Testis (tissue), 3 donors: Measurements from ENCODE around the gene INPPL1. TPM values are rescaled to one million over a fixed set of nuclear protein-coding genes. Genes with fewer than 3 reads are reported as not detected.

Source experiments
- DNase-seq: peaks from one replicate; pipeline ENCODE4 v3.0.0-alpha.2; 2019
- H3K27ac ChIP-seq, 2 donors: fragments of 200-600 bp; sonication (generic); one replicate each; pipeline ENCODE4 v1.5.1; 2019
- H3K27me3 ChIP-seq: fragments of 200-600 bp; sonication (generic); one replicate; pipeline ENCODE4 v1.5.1; 2019
- H3K36me3 ChIP-seq: fragments of 200-600 bp; sonication (generic); one replicate; pipeline ENCODE4 v1.5.1; 2017; ENCODE audit warnings: low read depth; ENCODE audit errors: missing control alignments
- H3K4me1 ChIP-seq: fragments of 200-600 bp; sonication (generic); one replicate; pipeline ENCODE4 v1.5.1; 2019
- H3K4me3 ChIP-seq, 2 donors: fragments of 200-600 bp; sonication (generic); one replicate each; pipeline ENCODE4 v1.5.1; 2017 to 2019
- H3K9me3 ChIP-seq: fragments of 200-600 bp; sonication (generic); one replicate; pipeline ENCODE4 v1.5.1; 2017
- POLR2A ChIP-seq: fragments of 450-650 bp; IDR thresholded peaks from one replicate; pipeline ENCODE4 v1.6.1; 2017; ENCODE audit warnings: antibody characterized with exemption, mild to moderate bottlenecking, moderate library complexity
- WGBS, 2 donors: methylation state at CpG; one replicate each; pipeline ENCODE4 v1.1.5; 2018; 5-methylcytosine and 5-hydroxymethylcytosine counted together
- intact Hi-C: fragments of 100-400 bp; cut with DNase I; formaldehyde crosslinking; loops from one replicate; pipeline ENCODE4 v1.15.1; 2023; ENCODE audit warnings: low total_unique reads
- polyA plus RNA-seq: library from polyadenylated mRNA; stranded (reverse); fragments of 350-450 nt; fragmentation: Illumina TruSeq; extraction: RNeasy Lipid Tissue Mini Kit (QIAGEN cat#74804); gene quantifications from one replicate; pipeline ENCODE4 v1.2.3, GENCODE V29; 2014; ENCODE audit warnings: low read depth, low replicate concordance; ENCODE audit not compliant: insufficient read depth
- total RNA-seq, 2 donors: library from RNA; depleted of rRNA; stranded (reverse); fragments of >200 nt; gene quantifications; one replicate each; pipeline ENCODE4 v1.2.3, GENCODE V29; 2016
- TF ChIP-seq, protein P1 (sequence below), 3 experiments: fragments of 450-650 bp in 2 of 3; fragments of 200-600 bp in 1 of 3; sonication (generic) in 1 of 3; IDR thresholded peaks; one replicate each; pipeline ENCODE4 v1.5.1; 2016 to 2019; ENCODE audit warnings: antibody characterized with exemption in 3 of 3, mild to moderate bottlenecking in 2 of 3, moderate library complexity in 1 of 3

Gene INPPL1
- total and polyA plus RNA-seq, 3 donors from 2014 or later: 48.1 to 132 (median 120) TPM

DNA sequence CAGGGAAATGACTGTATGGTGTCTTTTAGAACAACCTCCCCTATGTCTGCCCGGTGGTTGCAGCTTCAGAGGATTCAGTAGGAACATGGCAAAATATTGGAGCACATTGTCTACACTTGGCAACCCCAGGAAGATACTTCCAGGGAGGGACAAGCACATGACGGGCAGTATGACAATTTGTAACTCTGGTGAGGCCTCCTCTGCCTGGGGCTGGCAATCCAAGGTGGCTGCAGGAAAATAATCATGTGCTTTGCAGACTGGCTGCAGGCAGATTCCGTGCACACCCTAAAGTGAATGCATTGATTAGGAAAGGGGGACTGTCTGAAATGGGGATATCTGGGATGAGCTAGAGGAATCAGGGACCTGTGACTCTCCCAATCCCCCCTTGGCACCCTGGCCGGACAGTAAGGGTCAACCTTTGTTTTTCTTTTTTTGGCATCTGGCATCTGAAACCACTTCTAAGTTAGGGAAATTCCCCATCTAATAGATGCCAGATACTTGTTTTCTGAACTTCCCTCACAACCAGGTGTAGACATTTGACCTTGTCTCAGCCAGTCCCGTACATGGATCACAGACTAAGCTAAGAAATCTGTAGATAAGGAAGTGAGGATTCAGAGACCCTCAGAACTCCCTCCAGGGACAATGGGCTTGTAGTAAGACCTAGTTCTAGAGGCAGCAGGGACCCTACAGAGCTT lies 29.9 kb downstream of the INPPL1 start:
- Histone ChIP-seq H3K9me3 (no peaks in the 10 kb centered on the region), H3K4me1 (no peaks in the 10 kb centered on the region), H3K4me3 (no peak overlapping the region), H3K27ac (no peak overlapping the region), H3K27me3 (no peaks in the 10 kb centered on the region), H3K36me3 (no peaks in the 10 kb centered on the region)
- intact Hi-C loops: no loop called here
- no peak for DNase-seq
- TF ChIP-seq, protein P1, sequence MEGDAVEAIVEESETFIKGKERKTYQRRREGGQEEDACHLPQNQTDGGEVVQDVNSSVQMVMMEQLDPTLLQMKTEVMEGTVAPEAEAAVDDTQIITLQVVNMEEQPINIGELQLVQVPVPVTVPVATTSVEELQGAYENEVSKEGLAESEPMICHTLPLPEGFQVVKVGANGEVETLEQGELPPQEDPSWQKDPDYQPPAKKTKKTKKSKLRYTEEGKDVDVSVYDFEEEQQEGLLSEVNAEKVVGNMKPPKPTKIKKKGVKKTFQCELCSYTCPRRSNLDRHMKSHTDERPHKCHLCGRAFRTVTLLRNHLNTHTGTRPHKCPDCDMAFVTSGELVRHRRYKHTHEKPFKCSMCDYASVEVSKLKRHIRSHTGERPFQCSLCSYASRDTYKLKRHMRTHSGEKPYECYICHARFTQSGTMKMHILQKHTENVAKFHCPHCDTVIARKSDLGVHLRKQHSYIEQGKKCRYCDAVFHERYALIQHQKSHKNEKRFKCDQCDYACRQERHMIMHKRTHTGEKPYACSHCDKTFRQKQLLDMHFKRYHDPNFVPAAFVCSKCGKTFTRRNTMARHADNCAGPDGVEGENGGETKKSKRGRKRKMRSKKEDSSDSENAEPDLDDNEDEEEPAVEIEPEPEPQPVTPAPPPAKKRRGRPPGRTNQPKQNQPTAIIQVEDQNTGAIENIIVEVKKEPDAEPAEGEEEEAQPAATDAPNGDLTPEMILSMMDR (IDR thresholded peaks at IDR 0.05): no peak
- TF ChIP-seq POLR2A: no peak
- WGBS, 2 donors: 84 to 86% methylated on average over 5 of the region's 5 CpGs

DNA sequence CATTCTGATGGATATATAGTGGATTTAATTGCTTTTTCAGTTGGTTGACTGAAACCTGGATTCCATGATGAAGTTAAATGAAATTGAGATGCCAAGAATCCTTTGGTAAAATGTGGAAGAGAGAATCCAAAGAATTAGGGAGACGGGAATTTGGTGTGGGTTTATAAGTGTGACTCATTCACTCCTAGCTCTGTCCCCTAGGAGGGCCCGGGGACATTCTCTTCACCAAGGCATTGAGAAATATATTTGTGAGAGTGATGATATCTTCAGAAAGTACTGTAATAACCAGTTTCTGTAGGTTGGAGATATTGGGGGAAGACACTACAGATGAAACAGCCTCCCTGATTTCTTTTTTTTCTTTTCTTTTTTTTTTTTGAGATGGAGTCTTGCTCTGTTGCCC lies 33.0 kb downstream of the INPPL1 start:
- Histone ChIP-seq H3K4me3 (no peak overlapping the region), H3K27me3 (no peaks in the 10 kb centered on the region), H3K9me3 (no peaks in the 10 kb centered on the region), H3K4me1 (no peaks in the 10 kb centered on the region), H3K27ac (no peak overlapping the region), H3K36me3 (no peaks in the 10 kb centered on the region)
- DNase-seq: no peak
- intact Hi-C loops: no loop called here
- TF ChIP-seq, protein P1 (IDR thresholded peaks at IDR 0.05): no peak
- TF ChIP-seq POLR2A: no peak
- 93 to 99% methylated on average over 2 of the region's 2 CpGs for WGBS, 2 donors

DNA sequence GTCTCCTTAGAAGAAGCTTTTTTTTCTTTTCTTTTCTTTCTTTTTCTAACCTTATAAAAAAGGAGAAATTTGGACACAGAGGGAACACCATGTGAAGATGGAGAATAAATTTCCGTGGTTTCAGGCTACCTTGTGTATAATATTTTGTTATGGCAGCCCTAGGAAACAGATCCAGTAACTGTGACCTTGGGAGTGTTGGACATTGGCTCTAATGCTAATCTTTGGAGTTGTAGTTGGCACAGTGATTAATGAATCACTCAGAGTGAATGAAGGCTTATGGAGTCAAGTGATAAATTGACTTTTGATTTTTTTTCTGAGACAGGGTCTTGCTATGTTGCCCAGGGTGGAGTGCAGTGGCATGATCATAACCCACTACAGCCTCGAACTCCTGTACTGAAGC lies 34.9 kb downstream of the INPPL1 start:
- 82 to 83% methylated on average over 2 of the region's 2 CpGs for WGBS, 2 donors
- Histone ChIP-seq H3K4me1 (no peaks in the 10 kb centered on the region), H3K36me3 (no peaks in the 10 kb centered on the region), H3K4me3 (no peak overlapping the region), H3K9me3 (no peaks in the 10 kb centered on the region), H3K27me3 (no peaks in the 10 kb centered on the region), H3K27ac (no peak overlapping the region)
- no peak for DNase-seq
- no peak for TF ChIP-seq POLR2A
- TF ChIP-seq, protein P1 (IDR thresholded peaks at IDR 0.05): no peak
- intact Hi-C loops: no loop called here

DNA sequence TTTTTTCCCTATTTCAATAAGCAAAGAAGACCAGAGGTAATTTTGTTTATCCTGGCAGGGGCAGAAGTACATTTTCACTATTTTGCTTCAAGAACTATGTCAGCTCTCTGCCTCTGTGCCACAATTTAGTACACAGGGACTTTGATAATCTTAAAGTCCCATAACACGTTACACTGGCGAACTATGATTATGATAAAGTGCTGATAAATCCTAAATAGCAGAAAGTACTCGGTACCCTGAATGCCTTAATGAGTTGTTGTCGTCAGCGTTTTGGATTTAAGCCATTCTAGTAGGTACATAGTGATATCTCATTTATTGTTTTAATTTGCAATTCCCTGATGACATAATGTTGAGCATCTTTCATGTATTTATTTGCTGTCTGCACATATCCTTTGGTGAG lies 36.0 kb downstream of the INPPL1 start:
- WGBS, 2 donors: 48 to 55% methylated on average over 5 of the region's 5 CpGs
- H3K4me3 ChIP-seq: no peak overlapping the region
- H3K4me1 ChIP-seq: no peaks in the 10 kb centered on the region
- H3K36me3 ChIP-seq: no peaks in the 10 kb centered on the region
- no peaks in the 10 kb centered on the region for H3K27me3 ChIP-seq
- no peaks in the 10 kb centered on the region for H3K9me3 ChIP-seq
- DNase-seq: no peak
- H3K27ac ChIP-seq: no peak overlapping the region
- intact Hi-C loops: no loop called here
- TF ChIP-seq POLR2A: no peak
- TF ChIP-seq, protein P1 (IDR thresholded peaks at IDR 0.05): no peak

DNA sequence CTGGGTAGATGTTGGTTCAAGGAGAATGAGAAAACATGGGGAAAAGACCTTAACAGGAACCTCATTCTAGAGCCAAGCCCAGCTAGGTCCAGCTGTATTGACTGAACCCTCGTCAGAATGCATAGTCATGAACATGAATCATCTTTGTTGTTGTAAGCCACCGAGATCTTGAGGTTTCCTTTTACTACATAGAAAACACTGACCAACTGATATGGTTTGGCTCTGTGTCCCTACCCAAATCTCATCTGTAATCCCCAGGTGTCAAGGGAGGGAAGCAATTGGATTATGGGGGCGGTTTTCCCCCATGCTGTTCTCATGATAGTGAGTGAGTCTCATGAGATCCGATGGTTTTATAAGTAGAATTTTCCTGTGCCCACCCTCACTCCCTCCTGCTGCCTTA lies 38.8 kb downstream of the INPPL1 start:
- Histone ChIP-seq H3K36me3 (no peaks in the 10 kb centered on the region), H3K4me3 (no peak overlapping the region), H3K27ac (no peak overlapping the region), H3K4me1 (no peaks in the 10 kb centered on the region), H3K9me3 (no peaks in the 10 kb centered on the region), H3K27me3 (no peaks in the 10 kb centered on the region)
- intact Hi-C loops: no loop called here
- DNase-seq: no peak
- TF ChIP-seq POLR2A: no peak
- TF ChIP-seq, protein P1 (IDR thresholded peaks at IDR 0.05): no peak
- WGBS, 2 donors: 80 to 87% methylated on average over 4 of the region's 4 CpGs
